ENCODE measurements around the gene UHRF1.
A peak's percentile ranks its signal among the peaks of the same experiment; 100 is the strongest.
"Not testable (repeated sequence)": the region's sequence is repeated elsewhere in the genome, so short reads cannot be mapped to it uniquely, and the experiment has no call there.

The UHRF1 gene

DNA sequence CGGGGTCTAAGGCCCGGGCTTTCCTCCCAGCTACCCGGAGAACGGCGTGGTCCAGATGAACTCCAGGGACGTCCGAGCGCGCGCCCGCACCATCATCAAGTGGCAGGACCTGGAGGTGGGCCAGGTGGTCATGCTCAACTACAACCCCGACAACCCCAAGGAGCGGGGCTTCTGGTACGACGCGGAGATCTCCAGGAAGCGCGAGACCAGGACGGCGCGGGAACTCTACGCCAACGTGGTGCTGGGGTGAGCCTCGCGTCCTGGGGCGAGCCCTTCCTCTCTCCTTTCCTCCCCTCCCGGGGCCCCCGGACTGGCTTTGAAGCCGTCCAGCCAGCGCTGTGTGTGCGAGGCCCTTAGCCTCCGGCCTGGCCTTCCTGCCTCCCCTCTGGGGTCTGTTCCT is 23.4 kb downstream of the UHRF1 start:
- DNase-seq (ENCODE audit: extremely low read depth in 1 of 2, low read depth in 1 of 2), result no peak

GRCh38 chr19:4933528-4933927 is 24.2 kb downstream of the UHRF1 start:
- DNase-seq (ENCODE audit: extremely low read depth in 1 of 2, low read depth in 1 of 2), result no peak

- DNase-seq (ENCODE audit: extremely low read depth in 1 of 2, low read depth in 1 of 2), result no peak
Measured at GRCh38 chr19:4935444-4935843, 26.1 kb downstream of the UHRF1 start.

GRCh38 chr19:4937060-4937459 is 27.8 kb downstream of the UHRF1 start:
- DNase-seq (ENCODE audit: extremely low read depth in 1 of 2, low read depth in 1 of 2), result no peak

DNA sequence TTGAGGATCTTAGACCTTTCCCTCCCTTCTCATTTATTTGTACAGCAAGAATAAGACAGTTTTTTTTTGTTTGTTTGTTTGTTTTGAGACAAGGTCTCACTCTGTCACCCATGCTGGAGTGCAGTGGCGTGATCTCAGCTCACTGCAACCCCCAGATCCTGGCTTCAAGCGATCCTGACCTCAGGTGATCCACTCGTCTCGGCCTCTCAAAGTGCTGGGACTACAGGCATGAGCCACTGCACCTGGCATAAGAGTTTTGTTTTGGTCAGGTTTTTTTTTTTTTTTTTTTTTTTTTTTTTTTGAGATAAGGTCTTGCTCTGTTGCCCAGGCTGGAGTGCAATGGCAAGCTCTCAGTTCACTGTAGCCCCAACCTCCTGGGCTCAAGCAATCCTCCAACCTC is 29.2 kb downstream of the UHRF1 start:
- not testable (repeated sequence) for DNase-seq (ENCODE audit: extremely low read depth in 1 of 2, low read depth in 1 of 2)

- DNase-seq (ENCODE audit: extremely low read depth in 1 of 2, low read depth in 1 of 2), result no peak
Measured at GRCh38 chr19:4939466-4939865, 30.2 kb downstream of the UHRF1 start.

- DNase-seq (ENCODE audit: extremely low read depth in 1 of 2, low read depth in 1 of 2), result not testable (repeated sequence)
Measured at GRCh38 chr19:4941638-4942169, 32.4 kb downstream of the UHRF1 start.

DNA sequence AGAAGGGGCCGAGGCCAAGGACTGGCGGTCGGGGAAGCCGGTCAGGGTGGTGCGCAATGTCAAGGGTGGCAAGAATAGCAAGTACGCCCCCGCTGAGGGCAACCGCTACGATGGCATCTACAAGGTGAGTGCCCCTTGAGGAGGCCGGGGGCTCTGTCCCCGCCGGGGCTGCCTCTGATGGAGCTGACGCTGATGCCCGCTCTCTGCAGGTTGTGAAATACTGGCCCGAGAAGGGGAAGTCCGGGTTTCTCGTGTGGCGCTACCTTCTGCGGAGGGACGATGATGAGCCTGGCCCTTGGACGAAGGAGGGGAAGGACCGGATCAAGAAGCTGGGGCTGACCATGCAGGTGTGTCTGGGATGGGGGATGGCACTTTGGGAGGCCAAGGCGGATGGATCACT is 41.3 kb downstream of the UHRF1 start:
- not testable (repeated sequence) for DNase-seq (ENCODE audit: extremely low read depth in 1 of 2, low read depth in 1 of 2)

DNA sequence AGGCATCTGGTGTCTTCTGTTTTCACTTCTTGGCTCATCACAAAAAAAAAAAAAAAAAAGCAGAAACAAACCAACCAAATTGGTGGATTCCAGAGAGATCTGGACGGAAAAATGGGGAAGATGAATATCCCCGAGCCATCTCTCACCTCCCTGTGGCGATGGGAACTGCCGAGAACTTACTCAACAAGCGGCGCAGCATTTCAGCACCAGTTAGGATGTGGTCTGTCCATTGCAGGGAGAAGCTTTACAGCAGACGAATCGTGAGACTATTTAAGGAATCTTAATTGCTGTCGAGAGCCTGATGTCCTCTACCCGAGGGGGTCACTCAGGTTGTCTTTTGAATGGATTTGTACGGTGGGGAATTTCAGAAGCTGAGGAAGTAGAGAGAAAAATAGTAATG is 42.4 kb downstream of the UHRF1 start:
- no peak for DNase-seq (ENCODE audit: extremely low read depth in 1 of 2, low read depth in 1 of 2)

- DNase-seq (ENCODE audit: extremely low read depth in 1 of 2, low read depth in 1 of 2), result no peak
Measured at GRCh38 chr19:4952945-4953344, 43.6 kb downstream of the UHRF1 start.

GRCh38 chr19:4954320-4955149 is 45.2 kb downstream of the UHRF1 start:
- DNase-seq (ENCODE audit: extremely low read depth in 1 of 2, low read depth in 1 of 2), result not testable (repeated sequence)

DNA sequence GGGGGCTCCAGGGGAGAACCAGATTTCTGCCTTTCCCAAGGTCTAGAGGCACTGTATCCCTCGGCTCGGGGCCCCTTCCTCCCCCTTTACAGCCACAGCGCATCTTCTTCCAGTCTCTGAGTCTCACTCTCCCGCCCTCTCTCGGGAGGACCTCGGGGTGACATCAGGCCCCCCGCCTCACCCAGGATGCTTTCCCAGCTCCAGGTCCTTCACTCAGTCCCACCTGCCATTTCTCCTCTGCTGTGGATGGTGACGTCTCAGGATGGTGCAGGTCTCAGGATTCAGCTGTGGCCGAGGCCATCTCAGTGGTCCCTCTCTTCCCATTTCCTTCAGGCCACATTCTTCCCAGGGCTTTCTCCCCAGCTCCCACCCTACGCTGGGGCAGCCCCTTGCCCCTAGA is 46.0 kb downstream of the UHRF1 start:
- DNase-seq (ENCODE audit: extremely low read depth in 1 of 2, low read depth in 1 of 2), result no peak

DNA sequence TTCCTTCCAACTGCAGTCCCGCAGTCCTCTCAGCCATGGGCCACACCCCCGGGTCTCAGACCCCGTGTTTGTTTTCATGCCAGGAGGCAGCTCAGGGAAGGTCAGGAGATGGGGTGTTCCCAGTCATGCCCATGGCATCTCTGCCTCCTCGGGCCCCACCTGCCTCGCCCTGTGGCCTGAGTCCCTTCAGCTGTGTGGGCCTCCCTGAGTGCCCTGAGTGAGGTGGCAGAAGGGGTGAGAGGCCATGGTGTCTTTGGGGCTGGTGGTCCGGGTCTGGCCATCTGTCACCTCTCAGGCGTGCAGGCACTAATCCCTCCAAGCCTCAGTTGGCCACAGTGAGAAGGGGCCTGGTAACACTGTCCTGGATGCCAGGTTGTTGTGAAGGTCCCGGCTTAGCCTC is 48.7 kb downstream of the UHRF1 start:
- DNase-seq (ENCODE audit: extremely low read depth in 1 of 2, low read depth in 1 of 2), result no peak

- no peak for DNase-seq (ENCODE audit: extremely low read depth in 1 of 2, low read depth in 1 of 2)
Measured at GRCh38 chr19:4962085-4962619, 52.9 kb downstream of the UHRF1 start.

DNA sequence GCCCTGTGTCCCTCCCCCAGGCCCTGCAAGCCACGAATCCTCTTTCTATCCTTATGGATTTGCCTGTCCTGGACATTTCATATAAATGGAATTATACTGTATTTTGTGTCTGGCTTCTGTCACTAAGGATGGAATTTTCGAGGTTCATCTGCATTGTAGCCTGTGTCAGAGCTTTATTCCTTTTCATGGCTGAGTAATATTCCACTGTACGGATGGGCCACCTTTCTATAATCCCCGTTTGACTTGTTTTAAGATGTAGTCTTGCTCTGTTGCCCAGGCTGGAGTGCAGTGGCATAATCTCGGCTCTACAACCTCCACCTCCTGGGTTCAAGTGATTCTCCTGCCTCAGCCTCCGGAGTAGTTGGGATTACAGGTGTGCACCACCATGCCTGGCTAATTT is 55.8 kb downstream of the UHRF1 start:
- DNase-seq (ENCODE audit: extremely low read depth in 1 of 2, low read depth in 1 of 2), result no peak

DNA sequence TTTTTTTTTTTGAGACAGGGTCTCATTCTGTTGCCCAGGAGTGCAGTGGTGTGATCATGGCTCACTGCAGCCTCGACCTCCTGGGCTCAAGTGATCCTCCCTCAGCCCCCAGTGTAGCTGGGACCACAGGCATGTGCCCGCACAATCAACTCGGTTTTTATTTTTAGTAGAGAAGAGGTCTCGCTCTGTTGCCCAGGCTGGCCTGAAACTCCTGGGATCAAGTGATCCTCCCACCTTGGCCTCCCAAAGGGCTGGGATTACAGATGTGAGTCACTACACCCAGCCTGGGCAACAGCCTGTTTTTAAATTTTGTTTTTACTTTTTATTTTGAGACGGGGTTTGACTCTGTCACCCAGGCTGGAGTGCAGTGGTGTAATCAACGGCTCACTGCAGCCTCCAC is 57.3 kb downstream of the UHRF1 start:
- no peak for DNase-seq (ENCODE audit: extremely low read depth in 1 of 2, low read depth in 1 of 2)

GRCh38 chr19:4967738-4968461 is 58.6 kb downstream of the UHRF1 start:
- DNase-seq (ENCODE audit: extremely low read depth in 1 of 2, low read depth in 1 of 2), result no peak

GRCh38 chr19:4968462-4969291 is 59.4 kb downstream of the UHRF1 start, which contains the start of gene KDM4B:
Gene KDM4B, plus strand, starts transcription at chr19:4969113. Its CDS starts 63,778 bp downstream, at chr19:5032891.
- DNase-seq (ENCODE audit: extremely low read depth in 1 of 2, low read depth in 1 of 2), result peak; percentile 98 to 100

DNA sequence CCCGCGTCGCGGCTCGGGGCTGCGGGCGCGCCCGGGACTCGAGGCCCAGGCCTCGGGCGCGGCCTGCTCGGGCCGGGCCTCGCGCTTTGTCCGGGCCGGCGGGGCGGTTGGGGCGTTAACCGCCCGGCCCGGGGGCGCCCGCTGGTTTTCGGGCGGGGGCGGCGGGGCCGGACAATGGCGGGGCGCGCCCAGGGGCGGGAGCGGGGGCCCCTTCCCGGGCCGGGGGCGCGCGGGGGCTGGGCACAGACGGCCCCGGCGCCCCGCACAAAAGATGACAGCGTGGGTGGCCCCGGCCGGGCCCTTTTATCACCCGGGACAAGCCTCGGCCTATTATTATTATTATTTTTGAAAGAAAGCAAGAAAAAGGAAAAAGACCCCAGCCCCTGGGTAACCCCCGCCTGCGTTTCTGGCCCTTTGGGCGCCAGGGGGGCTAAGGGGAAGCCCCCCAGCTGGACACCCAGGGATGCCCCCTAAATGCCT is 60.0 kb downstream of the UHRF1 start:
- no peak for DNase-seq (ENCODE audit: extremely low read depth in 1 of 2, low read depth in 1 of 2)

- DNase-seq (ENCODE audit: extremely low read depth in 1 of 2, low read depth in 1 of 2), result no peak
Measured at GRCh38 chr19:4969772-4970531, 60.7 kb downstream of the UHRF1 start.
